Endodermal cell (in vitro differentiated cells): ENCODE measurements around the gene HSP90AA1. TPM values are rescaled to one million over a fixed set of nuclear protein-coding genes. Genes with fewer than 3 reads are reported as not detected.
"Not testable (repeated sequence)": the region's sequence is repeated elsewhere in the genome, so short reads cannot be mapped to it uniquely, and the experiment has no call there.

ENCODE experiments used
- DNase-seq: peaks from one replicate; pipeline ENCODE4 v3.0.0-alpha.2; 2017
- H3K27ac ChIP-seq: 2 replicates; pipeline ENCODE4 v1.5.1; 2013; ENCODE audit warnings: mild to moderate bottlenecking, low read depth, low read length, moderate library complexity
- H3K27me3 ChIP-seq: 2 replicates; pipeline ENCODE4 v1.6.1; 2013; ENCODE audit warnings: mild to moderate bottlenecking, low read length, moderate library complexity; ENCODE audit not compliant: insufficient read depth, control insufficient read depth, poor library complexity, severe bottlenecking
- H3K36me3 ChIP-seq: 2 replicates; pipeline ENCODE4 v1.7.0; 2013; ENCODE audit warnings: mild to moderate bottlenecking, low read length, moderate library complexity; ENCODE audit not compliant: control insufficient read depth, insufficient read depth
- H3K4me1 ChIP-seq: one replicate; pipeline ENCODE4 v1.7.0; 2013; ENCODE audit warnings: low read length; ENCODE audit not compliant: control insufficient read depth, insufficient read depth
- H3K4me3 ChIP-seq: 2 replicates; pipeline ENCODE4 v1.5.1; 2013; ENCODE audit warnings: mild to moderate bottlenecking, low read length, moderate library complexity
- H3K9ac ChIP-seq: 2 replicates; pipeline ENCODE4 v1.6.1; 2013; ENCODE audit warnings: mild to moderate bottlenecking, low read length, moderate library complexity; ENCODE audit not compliant: poor library complexity, severe bottlenecking; ENCODE audit errors: extremely low read depth
- H3K9me3 ChIP-seq: 2 replicates; pipeline ENCODE4 v1.6.1; 2013; ENCODE audit warnings: mild to moderate bottlenecking, low read length, moderate library complexity; ENCODE audit not compliant: control insufficient read depth
- H3K27ac Mint-ChIP-seq: 2 replicates; pipeline ENCODE4 v1.8.0; 2020; ENCODE audit warnings: mixed read lengths
- H3K27me3 Mint-ChIP-seq: 2 replicates; pipeline ENCODE4 v1.8.0; 2021; ENCODE audit warnings: mild to moderate bottlenecking, mixed read lengths; ENCODE audit not compliant: insufficient read depth
- H3K36me3 Mint-ChIP-seq: 2 replicates; pipeline ENCODE4 v1.8.0; 2020; ENCODE audit warnings: low read depth, mixed read lengths
- H3K4me1 Mint-ChIP-seq: 2 replicates; pipeline ENCODE4 v1.8.0; 2020; ENCODE audit warnings: mixed read lengths
- H3K4me3 Mint-ChIP-seq: 2 replicates; pipeline ENCODE4 v1.8.0; 2020; ENCODE audit warnings: mild to moderate bottlenecking, moderate library complexity, mixed read lengths
- H3K9me3 Mint-ChIP-seq: 2 replicates; pipeline ENCODE4 v1.8.0; 2020; ENCODE audit warnings: mild to moderate bottlenecking, mixed read lengths
- WGBS, 2 experiments: methylation state at CpG; one replicate each; pipeline versions ENCODE4 v1.1.5 to v1.1.7; 2013; ENCODE audit warnings: missing lambda C conversion rate in 2 of 2, mixed read lengths in 1 of 2; ENCODE audit not compliant: insufficient coverage in 1 of 2, insufficient read length in 1 of 2; 5-methylcytosine and 5-hydroxymethylcytosine counted together
- total RNA-seq, 2 donors: library from RNA; stranded (reverse); fragmentation: NEBNext Ultra II Directional in 1 of 2; extraction: Animal tissue kit (Norgen Biotek cat#: 25700) in 1 of 2; gene quantifications; 2 replicates in 1 of 2; 3 replicates in 1 of 2; pipeline ENCODE4 v1.2.1, GENCODE V29; 2021
- TF ChIP-seq, protein P1 (sequence below): fragments of 200-600 bp; sonication (generic); conservative IDR thresholded peaks from 2 replicates; pipeline ENCODE4 v1.5.0; 2021; ENCODE audit warnings: antibody characterized with exemption, mild to moderate bottlenecking

The HSP90AA1 gene
- total RNA-seq, 2 donors from 2014 or later = 696 to 821 TPM

DNA sequence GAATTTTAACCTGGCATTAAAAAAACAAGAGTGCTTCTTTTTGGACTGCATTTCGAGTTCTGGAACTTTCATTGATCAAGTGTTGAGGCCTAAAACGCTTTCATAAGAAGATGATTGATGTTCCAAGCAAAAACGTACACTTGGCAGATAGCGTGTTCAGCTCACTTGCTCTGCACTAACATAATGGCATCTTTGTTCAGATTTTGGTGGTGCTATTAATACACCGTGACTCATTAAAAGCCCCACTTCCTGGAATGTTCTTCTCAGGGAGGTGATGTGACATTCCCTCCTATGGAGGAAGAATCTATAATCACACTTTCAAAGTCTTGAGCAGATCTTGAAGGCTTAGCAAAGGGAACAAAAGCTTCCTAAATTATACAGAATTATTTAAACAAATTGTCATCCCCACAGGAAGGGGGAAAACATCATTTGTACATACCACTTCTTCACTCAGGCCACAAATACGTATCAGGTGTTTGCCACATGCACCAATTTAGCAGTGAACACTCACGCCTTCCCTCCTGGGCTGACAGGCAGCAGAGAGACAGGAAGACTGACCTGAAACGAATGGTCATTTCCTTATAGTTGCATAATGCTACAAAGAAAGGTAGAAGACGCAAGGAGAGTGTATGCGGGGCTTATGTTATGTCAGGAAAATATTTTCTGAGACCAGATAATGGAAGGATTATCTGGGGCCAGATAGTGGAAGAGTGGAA lies 15.4 kb downstream of the HSP90AA1 start:
- Mint-ChIP-seq H3K4me3 (no peak overlapping the region), H3K36me3 (peaks cover 28% of the 10 kb centered on the region)
- WGBS, 2 experiments = 93% methylated on average over 10 of the region's 10 CpGs

DNA sequence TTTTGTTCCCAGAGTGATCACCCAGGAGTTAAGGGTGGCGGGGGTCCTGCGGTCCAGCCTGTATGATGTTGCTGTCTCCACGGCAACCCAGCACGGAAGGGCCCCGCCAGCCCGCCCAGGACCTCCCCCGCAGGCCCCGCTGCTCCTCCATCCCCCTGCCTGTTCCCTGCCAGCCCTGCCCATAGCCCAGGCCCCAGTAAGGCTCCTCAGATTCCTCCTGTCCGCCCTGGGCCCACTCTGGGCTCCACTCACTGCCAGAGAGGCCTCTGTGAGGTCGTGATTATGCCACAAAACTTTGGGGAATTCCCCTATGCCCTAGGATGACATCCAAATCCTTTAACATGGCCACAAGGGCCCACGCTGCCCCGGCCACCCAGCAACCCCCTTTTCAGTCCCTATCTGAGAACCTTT lies 20.8 kb downstream of the HSP90AA1 start:
- Histone ChIP-seq H3K27ac (no peak overlapping the region), H3K36me3 (no peaks in the 10 kb centered on the region), H3K27me3 (no peaks in the 10 kb centered on the region), H3K4me3 (no peak overlapping the region), H3K9me3 (no peaks in the 10 kb centered on the region), H3K9ac (peak overlapping the region; percentile 6), H3K4me1 (peaks cover 6% of the 10 kb centered on the region)
- no peak overlapping the region for H3K27ac Mint-ChIP-seq
- no peak overlapping the region for H3K4me3 Mint-ChIP-seq
- peaks cover 7% of the 10 kb centered on the region for H3K36me3 Mint-ChIP-seq
- H3K9me3 Mint-ChIP-seq = peaks cover 4% of the 10 kb centered on the region
- DNase-seq = no peak
- TF ChIP-seq, protein P1, sequence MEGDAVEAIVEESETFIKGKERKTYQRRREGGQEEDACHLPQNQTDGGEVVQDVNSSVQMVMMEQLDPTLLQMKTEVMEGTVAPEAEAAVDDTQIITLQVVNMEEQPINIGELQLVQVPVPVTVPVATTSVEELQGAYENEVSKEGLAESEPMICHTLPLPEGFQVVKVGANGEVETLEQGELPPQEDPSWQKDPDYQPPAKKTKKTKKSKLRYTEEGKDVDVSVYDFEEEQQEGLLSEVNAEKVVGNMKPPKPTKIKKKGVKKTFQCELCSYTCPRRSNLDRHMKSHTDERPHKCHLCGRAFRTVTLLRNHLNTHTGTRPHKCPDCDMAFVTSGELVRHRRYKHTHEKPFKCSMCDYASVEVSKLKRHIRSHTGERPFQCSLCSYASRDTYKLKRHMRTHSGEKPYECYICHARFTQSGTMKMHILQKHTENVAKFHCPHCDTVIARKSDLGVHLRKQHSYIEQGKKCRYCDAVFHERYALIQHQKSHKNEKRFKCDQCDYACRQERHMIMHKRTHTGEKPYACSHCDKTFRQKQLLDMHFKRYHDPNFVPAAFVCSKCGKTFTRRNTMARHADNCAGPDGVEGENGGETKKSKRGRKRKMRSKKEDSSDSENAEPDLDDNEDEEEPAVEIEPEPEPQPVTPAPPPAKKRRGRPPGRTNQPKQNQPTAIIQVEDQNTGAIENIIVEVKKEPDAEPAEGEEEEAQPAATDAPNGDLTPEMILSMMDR = no peak
- WGBS, 2 experiments = 87 to 93% methylated on average over 7 to 12 of the region's 12 CpGs
- H3K4me1 Mint-ChIP-seq = peaks cover 11% of the 10 kb centered on the region
- peaks cover 7% of the 10 kb centered on the region for H3K27me3 Mint-ChIP-seq

More for the DNA sequence above, 15.4 kb downstream of the HSP90AA1 start:
- H3K9ac ChIP-seq = no peak overlapping the region
- Mint-ChIP-seq H3K9me3 (peaks cover 11% of the 10 kb centered on the region), H3K27me3 (no peaks in the 10 kb centered on the region), H3K27ac (no peak overlapping the region), H3K4me1 (no peaks in the 10 kb centered on the region)
- H3K36me3 ChIP-seq = peaks cover 6% of the 10 kb centered on the region
- TF ChIP-seq, protein P1 = no peak
- H3K27ac ChIP-seq = no peak overlapping the region
- no peaks in the 10 kb centered on the region for H3K27me3 ChIP-seq
- H3K4me1 ChIP-seq = no peaks in the 10 kb centered on the region
- H3K9me3 ChIP-seq = no peaks in the 10 kb centered on the region
- H3K4me3 ChIP-seq = no peak overlapping the region
- DNase-seq = no peak

DNA sequence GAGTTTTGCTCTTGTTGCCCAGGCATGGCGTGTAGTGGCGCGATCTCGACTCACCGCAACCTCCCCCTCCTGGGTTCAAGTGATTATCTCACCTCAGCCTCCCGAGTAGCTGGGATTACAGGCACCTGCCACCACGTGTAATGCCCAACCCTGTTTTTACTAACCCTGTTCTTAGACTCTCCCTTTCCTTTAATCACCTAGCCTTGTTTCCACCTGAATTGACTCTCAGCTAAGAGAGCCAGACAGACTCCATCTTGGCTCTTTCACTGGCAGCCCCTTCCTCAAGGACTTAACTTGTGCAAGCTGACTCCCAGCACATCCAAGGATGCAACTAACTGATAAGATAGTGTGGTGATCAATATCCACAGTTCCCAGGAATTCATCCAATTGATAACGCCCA lies 22.3 kb downstream of the HSP90AA1 start:
- peak overlapping the region; percentile 48 for H3K27ac Mint-ChIP-seq
- not testable (repeated sequence) for H3K9me3 Mint-ChIP-seq, H3K9ac ChIP-seq, H3K4me3 ChIP-seq, H3K27me3 ChIP-seq, H3K4me1 ChIP-seq, H3K36me3 ChIP-seq, H3K9me3 ChIP-seq, H3K36me3 Mint-ChIP-seq, H3K4me3 Mint-ChIP-seq, H3K27ac ChIP-seq, DNase-seq
- 93% methylated on average over 3 to 8 of the region's 8 CpGs for WGBS, 2 experiments
- peaks cover 14% of the 10 kb centered on the region for H3K27me3 Mint-ChIP-seq
- peaks cover 11% of the 10 kb centered on the region for H3K4me1 Mint-ChIP-seq
